ENCODE data around the gene ZFP36.
A peak's percentile ranks its signal among the peaks of the same experiment; 100 is the strongest.

Gene ZFP36

GRCh38 chr19:39405958-39406655 lies 540 bp upstream of the ZFP36 start:
- DNase-seq = peak; percentile 38

- no peak for DNase-seq
Observed at GRCh38 chr19:39407410-39407659, 688 bp downstream of the ZFP36 start.

GRCh38 chr19:39407660-39408391 lies 1.2 kb downstream of the ZFP36 start:
- no peak for DNase-seq

GRCh38 chr19:39408392-39409207 lies 2.0 kb downstream of the ZFP36 start:
- DNase-seq = no peak

GRCh38 chr19:39409208-39410016 lies 2.8 kb downstream of the ZFP36 start:
- DNase-seq = peak; percentile 10

GRCh38 chr19:39410017-39410830 lies 3.6 kb downstream of the ZFP36 start:
- DNase-seq = no peak

- no peak for DNase-seq
Observed at GRCh38 chr19:39410831-39411080, 4.1 kb downstream of the ZFP36 start.

GRCh38 chr19:39411081-39411831 lies 4.6 kb downstream of the ZFP36 start:
- no peak for DNase-seq

GRCh38 chr19:39411832-39412099 lies 5.1 kb downstream of the ZFP36 start:
- DNase-seq = peak; percentile 98

- DNase-seq = peak; percentile 99
Observed at GRCh38 chr19:39412100-39412866, 5.6 kb downstream of the ZFP36 start, which contains the start of gene PLEKHG2. TSS of gene PLEKHG2 (plus strand) at chr19:39412669. CDS start at chr19:39414087, 1,418 bp downstream.

- DNase-seq = no peak
Observed at GRCh38 chr19:39412867-39413271, 6.2 kb downstream of the ZFP36 start.

- DNase-seq = peak; percentile 44
Observed at GRCh38 chr19:39413272-39413910, 6.7 kb downstream of the ZFP36 start.

- DNase-seq = no peak
Observed at GRCh38 chr19:39413911-39414608, 7.4 kb downstream of the ZFP36 start.

- no peak for DNase-seq
Observed at GRCh38 chr19:39415111-39416046, 8.7 kb downstream of the ZFP36 start.

- no peak for DNase-seq
Observed at GRCh38 chr19:39416152-39417120, 9.8 kb downstream of the ZFP36 start.

GRCh38 chr19:39417463-39418181 lies 11.0 kb downstream of the ZFP36 start:
- no peak for DNase-seq

GRCh38 chr19:39419003-39419402 lies 12.4 kb downstream of the ZFP36 start:
- DNase-seq = no peak

Data from NCI-H1694 treated with DMSO at 0.1 percent for 48 hours (cell line).